GM11168 (cell line): ENCODE results near the gene HPGDS.
"Not testable (repeated sequence)": the region's sequence is repeated elsewhere in the genome, so short reads cannot be mapped to it uniquely, and the experiment has no call there.

ENCODE experiments used
- in situ Hi-C: fragments of 300-500 bp; cut with MboI; formaldehyde crosslinking; loops from one replicate; pipeline ENCODE4 v1.12.0; 2022; ENCODE audit warnings: low sequenced_read_pairs; ENCODE audit not compliant: unreplicated experiment

HPGDS gene

GRCh38 chr4:94333866-94334265 lies 8.8 kb downstream of the HPGDS start:
- in situ Hi-C loops: no loop called here

- in situ Hi-C loops: no loop called here
Measured at GRCh38 chr4:94332983-94333590, 9.5 kb downstream of the HPGDS start.

GRCh38 chr4:94329933-94330332 lies 12.7 kb downstream of the HPGDS start:
- in situ Hi-C loops: no loop called here

- in situ Hi-C loops: no loop called here
Measured at GRCh38 chr4:94325835-94326234, 16.8 kb downstream of the HPGDS start.

- in situ Hi-C loops: not testable (repeated sequence)
Measured at GRCh38 chr4:94319927-94320326, 22.7 kb downstream of the HPGDS start.

GRCh38 chr4:94307231-94307871 lies 35.3 kb downstream of the HPGDS start:
- in situ Hi-C loops: no loop called here

- in situ Hi-C loops: no loop called here
Measured at GRCh38 chr4:94306713-94307112, 35.9 kb downstream of the HPGDS start.

- in situ Hi-C loops: no loop called here
Measured at GRCh38 chr4:94305466-94306225, 37.0 kb downstream of the HPGDS start.

GRCh38 chr4:94304365-94304971 lies 38.2 kb downstream of the HPGDS start:
- in situ Hi-C loops: no loop called here

GRCh38 chr4:94302191-94302590 lies 40.4 kb downstream of the HPGDS start:
- in situ Hi-C loops: no loop called here

GRCh38 chr4:94298725-94299252 lies 43.8 kb downstream of the HPGDS start:
- in situ Hi-C loops: no loop called here

- in situ Hi-C loops: not testable (repeated sequence)
Measured at GRCh38 chr4:94295473-94295872, 47.2 kb downstream of the HPGDS start.

- in situ Hi-C loops: not testable (repeated sequence)
Measured at GRCh38 chr4:94293981-94294380, 48.7 kb downstream of the HPGDS start.

GRCh38 chr4:94290245-94290644 lies 52.4 kb downstream of the HPGDS start:
- in situ Hi-C loops: no loop called here

GRCh38 chr4:94285666-94286065 lies 57.0 kb downstream of the HPGDS start:
- in situ Hi-C loops: no loop called here

- in situ Hi-C loops: no loop called here
Measured at GRCh38 chr4:94284889-94285288, 57.7 kb downstream of the HPGDS start.

- in situ Hi-C loops: no loop called here
Measured at GRCh38 chr4:94278781-94279180, 63.9 kb downstream of the HPGDS start.

- in situ Hi-C loops: no loop called here
Measured at GRCh38 chr4:94277534-94277933, 65.1 kb downstream of the HPGDS start.

- in situ Hi-C loops: no loop called here
Measured at GRCh38 chr4:94276204-94276603, 66.4 kb downstream of the HPGDS start.

GRCh38 chr4:94274912-94275311 lies 67.7 kb downstream of the HPGDS start:
- in situ Hi-C loops: no loop called here

GRCh38 chr4:94271248-94271647 lies 71.4 kb downstream of the HPGDS start:
- in situ Hi-C loops: no loop called here
